ENCODE data around the gene DKK1.

The DKK1 gene

GRCh38 chr10:52348037-52348564 is 34.0 kb downstream of the DKK1 start:
- Histone ChIP-seq H3K9ac (ENCODE audit: low read length) (no peak overlapping the region), H3K79me2 (ENCODE audit: insufficient read depth, low read length) (no peaks in the 10 kb centered on the region)

GRCh38 chr10:52351914-52352330 is 37.8 kb downstream of the DKK1 start:
- no peak overlapping the region for H2AFZ ChIP-seq (ENCODE audit: low read depth, low read length, severe bottlenecking)
- no peaks in the 10 kb centered on the region for H3K9me2 ChIP-seq (replicated peaks; ENCODE audit: insufficient read depth, low read length)
- H3K79me2 ChIP-seq (ENCODE audit: insufficient read depth, low read length), result no peaks in the 10 kb centered on the region
- no peaks in the 10 kb centered on the region; the same call in 1 of the 2 replicates for H3K9me3 ChIP-seq (ENCODE audit: insufficient read depth, low read length)
- no peak overlapping the region for H3K4me3 ChIP-seq (ENCODE audit: insufficient read depth, low read length, poor library complexity, severe bottlenecking)
- no peak overlapping the region for H3K27ac ChIP-seq (ENCODE audit: low read depth, low read length)
- H4K20me1 ChIP-seq (ENCODE audit: low read depth, low read length), result no peaks in the 10 kb centered on the region
- H3K9ac ChIP-seq (ENCODE audit: low read length), result no peak overlapping the region
- no peak overlapping the region for H3K4me2 ChIP-seq (ENCODE audit: low read depth, low read length, poor library complexity, severe bottlenecking)
- TF ChIP-seq, protein P1, sequence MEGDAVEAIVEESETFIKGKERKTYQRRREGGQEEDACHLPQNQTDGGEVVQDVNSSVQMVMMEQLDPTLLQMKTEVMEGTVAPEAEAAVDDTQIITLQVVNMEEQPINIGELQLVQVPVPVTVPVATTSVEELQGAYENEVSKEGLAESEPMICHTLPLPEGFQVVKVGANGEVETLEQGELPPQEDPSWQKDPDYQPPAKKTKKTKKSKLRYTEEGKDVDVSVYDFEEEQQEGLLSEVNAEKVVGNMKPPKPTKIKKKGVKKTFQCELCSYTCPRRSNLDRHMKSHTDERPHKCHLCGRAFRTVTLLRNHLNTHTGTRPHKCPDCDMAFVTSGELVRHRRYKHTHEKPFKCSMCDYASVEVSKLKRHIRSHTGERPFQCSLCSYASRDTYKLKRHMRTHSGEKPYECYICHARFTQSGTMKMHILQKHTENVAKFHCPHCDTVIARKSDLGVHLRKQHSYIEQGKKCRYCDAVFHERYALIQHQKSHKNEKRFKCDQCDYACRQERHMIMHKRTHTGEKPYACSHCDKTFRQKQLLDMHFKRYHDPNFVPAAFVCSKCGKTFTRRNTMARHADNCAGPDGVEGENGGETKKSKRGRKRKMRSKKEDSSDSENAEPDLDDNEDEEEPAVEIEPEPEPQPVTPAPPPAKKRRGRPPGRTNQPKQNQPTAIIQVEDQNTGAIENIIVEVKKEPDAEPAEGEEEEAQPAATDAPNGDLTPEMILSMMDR (IDR thresholded peaks at IDR 0.05; ENCODE audit: insufficient read depth, low read length, poor library complexity, severe bottlenecking), result no peak
- no peak for TF ChIP-seq EZH2phosphoT487 (conservative IDR thresholded peaks at IDR 0.05; ENCODE audit: low read length)
- no peaks in the 10 kb centered on the region for H3K36me3 ChIP-seq (ENCODE audit: low read length)
- H3F3A ChIP-seq (ENCODE audit: insufficient read depth), result no peaks in the 10 kb centered on the region
- H3K27me3 ChIP-seq (ENCODE audit: low read length), result no peaks in the 10 kb centered on the region

More at GRCh38 chr10:52348037-52348564, 34.0 kb downstream of the DKK1 start:
- Histone ChIP-seq H3K4me2 (ENCODE audit: low read depth, low read length, poor library complexity, severe bottlenecking) (no peak overlapping the region), H3K27me3 (ENCODE audit: low read length) (no peaks in the 10 kb centered on the region), H3K9me2 (replicated peaks; ENCODE audit: insufficient read depth, low read length) (no peaks in the 10 kb centered on the region), H3K9me3 (ENCODE audit: insufficient read depth, low read length) (no peaks in the 10 kb centered on the region; the same call in 1 of the 2 replicates), H3K27ac (ENCODE audit: low read depth, low read length) (no peak overlapping the region), H3F3A (ENCODE audit: insufficient read depth) (no peaks in the 10 kb centered on the region), H4K20me1 (ENCODE audit: low read depth, low read length) (no peaks in the 10 kb centered on the region), H3K36me3 (ENCODE audit: low read length) (no peaks in the 10 kb centered on the region), H2AFZ (ENCODE audit: low read depth, low read length, severe bottlenecking) (no peak overlapping the region), H3K4me3 (ENCODE audit: insufficient read depth, low read length, poor library complexity, severe bottlenecking) (no peak overlapping the region)
- TF ChIP-seq EZH2phosphoT487 (conservative IDR thresholded peaks at IDR 0.05; ENCODE audit: low read length), result no peak
- TF ChIP-seq, protein P1 (IDR thresholded peaks at IDR 0.05; ENCODE audit: insufficient read depth, low read length, poor library complexity, severe bottlenecking), result no peak

- no peak overlapping the region for H2AFZ ChIP-seq (ENCODE audit: low read depth, low read length, severe bottlenecking)
- no peaks in the 10 kb centered on the region for H3K9me3 ChIP-seq (ENCODE audit: insufficient read depth, low read length)
- no peaks in the 10 kb centered on the region for H3K9me2 ChIP-seq (replicated peaks; ENCODE audit: insufficient read depth, low read length)
- no peak overlapping the region for H3K4me3 ChIP-seq (ENCODE audit: insufficient read depth, low read length, poor library complexity, severe bottlenecking)
- H3K4me2 ChIP-seq (ENCODE audit: low read depth, low read length, poor library complexity, severe bottlenecking), result no peak overlapping the region
- no peak overlapping the region for H3K27ac ChIP-seq (ENCODE audit: low read depth, low read length)
- H3K79me2 ChIP-seq (ENCODE audit: insufficient read depth, low read length), result no peaks in the 10 kb centered on the region
- TF ChIP-seq, protein P1 (IDR thresholded peaks at IDR 0.05; ENCODE audit: insufficient read depth, low read length, poor library complexity, severe bottlenecking), result no peak
- TF ChIP-seq EZH2phosphoT487 (conservative IDR thresholded peaks at IDR 0.05; ENCODE audit: low read length), result no peak
- H3K9ac ChIP-seq (ENCODE audit: low read length), result no peak overlapping the region
- H3K36me3 ChIP-seq (ENCODE audit: low read length), result no peaks in the 10 kb centered on the region
- no peaks in the 10 kb centered on the region for H4K20me1 ChIP-seq (ENCODE audit: low read depth, low read length)
- H3K27me3 ChIP-seq (ENCODE audit: low read length), result no peaks in the 10 kb centered on the region
- H3F3A ChIP-seq (ENCODE audit: insufficient read depth), result no peaks in the 10 kb centered on the region
These were observed 39.1 kb downstream of the DKK1 start for GRCh38 chr10:52353205-52353604.

Data from SU-DHL-6 (cell line).